CD4-positive, alpha-beta T cell treated with Interleukin-15 for 1 hour (primary cell): Measurements from ENCODE around the gene SLC25A1.

Experiments
- DNase-seq: peaks from one replicate; pipeline ENCODE4 v3.0.0-alpha.2; 2020

Gene SLC25A1

GRCh38 chr22:19134874-19135273 is 43.7 kb downstream of the SLC25A1 start:
- no peak for DNase-seq

- no peak for DNase-seq
Observed at GRCh38 chr22:19134176-19134831, 44.2 kb downstream of the SLC25A1 start.

DNA sequence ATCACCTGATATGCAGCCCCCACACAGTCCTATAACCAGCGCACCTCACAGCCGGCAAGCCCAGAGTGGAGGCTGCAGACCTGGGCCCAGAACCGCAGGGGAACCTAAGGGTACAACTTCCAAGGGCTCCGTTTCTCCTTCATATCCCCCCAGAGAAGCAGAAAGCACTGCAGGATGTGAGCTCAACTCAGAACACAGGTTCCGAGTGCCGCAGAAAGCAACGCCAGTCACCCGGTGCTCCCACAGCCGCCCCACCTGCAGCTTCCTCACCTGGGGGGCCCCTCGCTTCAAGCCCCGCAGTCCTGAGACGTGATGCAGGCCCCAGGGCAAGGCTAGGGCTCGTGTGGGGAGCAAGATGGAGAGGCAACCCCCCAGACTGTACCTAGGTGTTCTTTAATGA is 45.0 kb downstream of the SLC25A1 start:
- no peak for DNase-seq

- DNase-seq = no peak
Observed at GRCh38 chr22:19132693-19133400, 45.7 kb downstream of the SLC25A1 start.

DNA sequence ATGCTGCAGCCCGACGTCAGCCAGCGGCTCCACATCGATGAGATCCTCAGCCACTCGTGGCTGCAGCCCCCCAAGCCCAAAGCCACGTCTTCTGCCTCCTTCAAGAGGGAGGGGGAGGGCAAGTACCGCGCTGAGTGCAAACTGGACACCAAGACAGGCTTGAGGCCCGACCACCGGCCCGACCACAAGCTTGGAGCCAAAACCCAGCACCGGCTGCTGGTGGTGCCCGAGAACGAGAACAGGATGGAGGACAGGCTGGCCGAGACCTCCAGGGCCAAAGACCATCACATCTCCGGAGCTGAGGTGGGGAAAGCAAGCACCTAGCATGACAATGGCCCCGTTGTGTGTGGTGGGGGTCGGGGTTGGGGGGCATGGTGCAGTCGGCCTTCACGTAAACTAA is 46.4 kb downstream of the SLC25A1 start:
- no peak for DNase-seq

GRCh38 chr22:19131685-19132015 is 46.9 kb downstream of the SLC25A1 start:
- DNase-seq = no peak

GRCh38 chr22:19130959-19131684 is 47.4 kb downstream of the SLC25A1 start, which contains the start of gene TSSK2:
Gene TSSK2, plus strand, starts transcription at chr22:19131308. Its CDS starts 92 bp downstream, at chr22:19131400.
- no peak for DNase-seq

GRCh38 chr22:19129871-19130270 is 48.7 kb downstream of the SLC25A1 start:
- DNase-seq = no peak

- no peak for DNase-seq
Observed at GRCh38 chr22:19128946-19129727, 49.4 kb downstream of the SLC25A1 start.

DNA sequence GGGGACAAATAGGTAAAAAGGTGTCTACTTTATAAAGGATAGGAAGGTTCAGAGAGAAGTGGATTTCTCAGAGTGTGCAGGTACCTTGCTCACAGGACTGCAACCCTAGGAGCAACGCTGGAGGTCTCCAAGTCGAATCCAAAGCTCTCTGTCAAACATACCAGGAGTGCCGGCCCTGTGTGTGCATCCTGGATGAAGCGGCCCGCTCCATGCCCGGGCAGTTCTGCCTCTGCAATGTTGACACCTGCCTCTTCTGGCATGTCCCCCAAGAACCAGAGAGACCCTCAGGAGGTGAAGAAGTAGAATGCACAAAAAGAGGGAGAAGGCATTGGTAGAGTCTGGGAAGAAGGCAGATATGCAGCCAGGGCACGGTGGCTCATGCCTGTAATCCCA is 50.5 kb downstream of the SLC25A1 start:
- no peak for DNase-seq

DNA sequence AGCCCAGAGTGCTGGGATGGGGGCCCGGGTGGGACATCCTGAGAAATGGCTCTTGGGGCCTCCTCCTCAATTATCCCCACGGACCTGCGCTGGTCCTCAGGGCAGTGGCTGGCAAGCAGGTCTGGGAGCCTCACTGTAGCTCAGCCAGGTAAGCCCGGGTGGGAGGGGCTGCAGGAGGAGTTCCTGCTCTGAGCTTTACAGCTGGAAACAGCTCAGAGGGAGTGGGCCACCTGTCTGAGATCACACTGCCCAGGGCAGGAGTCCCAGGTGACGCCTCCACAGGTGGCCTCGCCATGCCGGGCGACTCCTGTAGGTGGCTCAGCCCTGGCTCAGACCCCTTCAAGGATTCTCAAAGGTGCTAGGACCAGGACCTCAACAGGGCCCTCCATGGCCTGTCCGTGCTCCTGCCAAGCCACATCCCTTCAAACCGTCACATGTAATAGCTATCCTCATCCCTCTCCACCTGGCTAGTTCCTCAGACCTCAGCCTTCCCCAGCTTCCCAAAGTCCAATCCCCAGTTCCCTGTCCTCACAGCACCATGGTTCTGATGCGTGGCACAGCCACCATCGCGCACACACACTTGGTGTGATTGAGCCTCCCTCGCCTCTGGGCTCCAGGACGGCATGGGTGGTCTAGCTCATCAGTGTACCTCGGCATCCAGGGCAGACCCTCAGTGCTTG is 51.1 kb downstream of the SLC25A1 start:
- no peak for DNase-seq

DNA sequence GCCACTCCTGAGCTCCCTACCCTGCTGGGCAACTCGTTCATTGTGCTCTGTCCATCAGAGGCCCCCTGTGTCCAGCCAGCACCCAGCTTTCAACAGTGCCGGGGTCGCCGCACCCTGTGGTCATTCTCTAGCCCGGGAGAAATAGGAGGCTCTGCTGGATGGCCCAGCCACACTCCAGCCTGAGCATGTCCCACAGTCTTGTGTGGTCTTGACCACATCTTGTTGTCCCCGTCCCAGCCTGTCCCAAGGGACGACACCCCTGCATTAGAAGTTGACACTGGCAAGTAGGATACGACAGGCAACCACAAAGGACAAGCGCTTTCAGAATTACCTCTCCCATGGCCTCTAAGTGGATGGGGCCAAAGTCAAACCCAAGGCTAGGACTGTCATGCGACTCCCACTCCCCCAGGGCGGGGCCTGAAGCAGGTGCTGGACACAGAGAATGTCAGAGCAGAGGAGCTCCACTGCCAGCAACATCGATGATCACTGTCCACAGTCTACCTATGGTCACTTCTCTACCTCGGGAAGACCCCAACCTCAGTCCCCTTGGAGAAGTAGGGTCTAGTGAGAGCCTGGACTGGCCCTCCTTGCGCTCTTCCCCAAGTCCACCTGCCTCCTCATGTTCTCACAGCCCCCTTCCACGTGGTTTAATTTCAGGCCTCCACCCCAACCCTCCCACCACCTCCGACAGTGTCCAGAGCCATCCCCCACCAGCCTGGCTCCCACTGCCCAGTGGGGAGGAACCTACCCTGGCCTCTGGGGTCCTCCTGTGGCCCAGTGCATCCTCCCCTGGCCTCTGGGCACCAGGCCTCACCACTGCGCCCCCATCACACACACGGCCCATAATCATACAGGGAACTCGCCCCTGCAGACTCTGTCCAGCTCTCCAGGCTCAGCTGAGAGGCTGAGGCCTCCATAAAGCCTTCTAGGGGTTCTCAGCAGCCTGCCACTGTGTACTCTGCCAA is 51.9 kb downstream of the SLC25A1 start:
- no peak for DNase-seq
